Measurements from ENCODE around the gene C14orf119. TPM values are rescaled to one million over a fixed set of nuclear protein-coding genes. Genes with fewer than 3 reads are reported as not detected.

The C14orf119 gene
- total RNA-seq, 1 donor from 2014 or later = 56.8 TPM

GRCh38 chr14:23085458-23085857 is 9.8 kb upstream of the C14orf119 start:
- peaks cover 10% of the 10 kb centered on the region for H3K4me1 Mint-ChIP-seq (ENCODE audit: low read depth)
- no peaks in the 10 kb centered on the region for H3K27me3 Mint-ChIP-seq (ENCODE audit: low read depth)
- H3K36me3 Mint-ChIP-seq (ENCODE audit: low read depth) = peaks cover 34% of the 10 kb centered on the region
- H3K4me3 Mint-ChIP-seq (ENCODE audit: unreplicated experiment) = no peak overlapping the region
- no peaks in the 10 kb centered on the region for H3K9me3 Mint-ChIP-seq (ENCODE audit: low read depth)
- no peak for TF ChIP-seq CTCF (IDR thresholded peaks at IDR 0.05)
- H3K27ac Mint-ChIP-seq (ENCODE audit: unreplicated experiment) = no peak overlapping the region
- no peak for DNase-seq (ENCODE audit: low spot score)

DNA sequence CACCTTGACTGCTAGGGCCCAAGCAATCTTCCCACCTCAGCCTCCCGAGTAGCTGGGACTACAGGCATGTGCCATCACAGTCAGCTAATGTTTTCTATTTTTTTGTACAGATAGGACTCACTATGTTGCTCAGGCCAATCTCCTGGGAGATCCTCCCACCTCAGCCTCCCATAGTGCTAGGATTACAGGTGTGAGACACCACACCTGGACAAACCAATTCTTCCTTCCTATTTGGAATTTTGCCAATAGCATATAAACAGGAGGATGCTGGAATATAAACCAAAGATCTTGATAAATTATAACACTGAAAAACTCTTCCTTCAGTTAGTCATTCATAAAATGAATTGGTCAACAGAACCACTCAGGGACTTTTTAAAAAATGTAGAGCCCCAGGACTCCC is 8.7 kb upstream of the C14orf119 start:
- H3K27me3 Mint-ChIP-seq (ENCODE audit: low read depth) = no peaks in the 10 kb centered on the region
- H3K9me3 Mint-ChIP-seq (ENCODE audit: low read depth) = no peaks in the 10 kb centered on the region
- H3K4me3 Mint-ChIP-seq (ENCODE audit: unreplicated experiment) = no peak overlapping the region
- peaks cover 30% of the 10 kb centered on the region for H3K36me3 Mint-ChIP-seq (ENCODE audit: low read depth)
- no peak for TF ChIP-seq CTCF (IDR thresholded peaks at IDR 0.05)
- H3K4me1 Mint-ChIP-seq (ENCODE audit: low read depth) = peaks cover 7% of the 10 kb centered on the region
- no peak for DNase-seq (ENCODE audit: low spot score)
- H3K27ac Mint-ChIP-seq (ENCODE audit: unreplicated experiment) = peak overlapping the region; percentile 12

GRCh38 chr14:23089498-23090253 is 5.6 kb upstream of the C14orf119 start:
- TF ChIP-seq CTCF (IDR thresholded peaks at IDR 0.05) = no peak
- Mint-ChIP-seq H3K27ac (ENCODE audit: unreplicated experiment) (no peak overlapping the region), H3K36me3 (ENCODE audit: low read depth) (peaks cover 28% of the 10 kb centered on the region), H3K9me3 (ENCODE audit: low read depth) (no peaks in the 10 kb centered on the region), H3K27me3 (ENCODE audit: low read depth) (no peaks in the 10 kb centered on the region), H3K4me1 (ENCODE audit: low read depth) (peaks cover 22% of the 10 kb centered on the region), H3K4me3 (ENCODE audit: unreplicated experiment) (no peak overlapping the region)
- DNase-seq (ENCODE audit: low spot score) = no peak

- no peak overlapping the region for H3K27ac Mint-ChIP-seq (ENCODE audit: unreplicated experiment)
- peaks cover 27% of the 10 kb centered on the region for H3K36me3 Mint-ChIP-seq (ENCODE audit: low read depth)
- H3K4me1 Mint-ChIP-seq (ENCODE audit: low read depth) = peaks cover 22% of the 10 kb centered on the region
These were observed 5.1 kb upstream of the C14orf119 start for GRCh38 chr14:23090254-23090636.

More at GRCh38 chr14:23090254-23090636, 5.1 kb upstream of the C14orf119 start:
- no peak overlapping the region for H3K4me3 Mint-ChIP-seq (ENCODE audit: unreplicated experiment)
- no peaks in the 10 kb centered on the region for H3K9me3 Mint-ChIP-seq (ENCODE audit: low read depth)
- H3K27me3 Mint-ChIP-seq (ENCODE audit: low read depth) = no peaks in the 10 kb centered on the region
- TF ChIP-seq CTCF (IDR thresholded peaks at IDR 0.05) = no peak
- DNase-seq (ENCODE audit: low spot score) = no peak

All from chondrocyte (in vitro differentiated cells).